Islet of Langerhans (tissue), 1 donor: ENCODE data around the gene B4GALNT2.
"Not testable (repeated sequence)": the region's sequence is repeated elsewhere in the genome, so short reads cannot be mapped to it uniquely, and the experiment has no call there.

ENCODE experiments used
- FAIRE-seq: peaks from one replicate; lab custom pipeline; 2011; peaks lifted over from hg19 to GRCh38; lab: Jason Lieb, UNC

B4GALNT2 gene

DNA sequence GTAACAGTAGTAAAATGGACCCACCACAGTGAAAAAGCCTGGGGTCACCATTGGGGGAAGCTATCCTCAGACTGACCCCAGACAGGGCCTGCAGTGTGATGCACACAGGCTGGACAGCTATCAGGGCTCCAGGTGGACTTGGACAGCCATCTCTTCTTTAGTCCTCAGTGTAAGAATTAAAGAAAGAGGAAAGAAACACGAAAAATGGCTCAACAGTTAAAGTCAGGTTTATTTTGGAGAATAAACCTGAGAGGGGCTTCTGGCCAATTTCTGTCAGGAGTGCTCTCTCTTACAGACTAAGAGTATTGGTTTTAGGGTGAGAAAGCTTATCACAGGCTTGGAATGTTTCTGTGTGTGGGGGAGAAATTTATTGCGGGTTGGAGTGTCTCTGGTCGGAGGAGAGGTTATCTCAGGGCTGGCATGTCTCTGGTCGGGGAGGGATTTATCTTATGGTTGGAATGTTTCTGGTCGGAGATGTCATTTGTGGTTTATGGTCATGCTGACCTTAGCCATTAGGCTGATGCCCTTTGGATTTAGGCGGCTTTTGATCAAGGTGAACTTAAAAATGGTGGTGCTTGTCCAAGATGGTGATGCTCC lies 10.8 kb upstream of the B4GALNT2 start:
- FAIRE-seq, result no peak

DNA sequence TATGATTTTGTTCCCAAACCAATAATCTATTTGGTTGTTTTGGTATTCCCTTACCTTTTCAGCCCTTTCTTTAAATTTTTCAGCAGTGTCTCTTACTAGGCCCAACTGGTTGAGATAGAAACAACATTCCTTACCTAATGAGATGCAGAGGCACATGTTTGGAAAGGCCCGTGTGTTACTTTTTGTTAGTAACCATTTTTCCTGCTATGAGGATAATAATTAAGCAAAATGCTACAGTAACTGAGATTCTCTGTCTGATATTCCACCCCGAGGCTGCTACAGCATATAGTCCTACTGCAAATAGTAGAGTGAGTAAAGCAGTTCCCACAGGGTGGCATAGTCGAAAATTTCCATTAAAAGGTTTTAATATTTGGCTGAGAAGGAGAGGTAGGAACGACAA lies 10.0 kb upstream of the B4GALNT2 start:
- no peak for FAIRE-seq

DNA sequence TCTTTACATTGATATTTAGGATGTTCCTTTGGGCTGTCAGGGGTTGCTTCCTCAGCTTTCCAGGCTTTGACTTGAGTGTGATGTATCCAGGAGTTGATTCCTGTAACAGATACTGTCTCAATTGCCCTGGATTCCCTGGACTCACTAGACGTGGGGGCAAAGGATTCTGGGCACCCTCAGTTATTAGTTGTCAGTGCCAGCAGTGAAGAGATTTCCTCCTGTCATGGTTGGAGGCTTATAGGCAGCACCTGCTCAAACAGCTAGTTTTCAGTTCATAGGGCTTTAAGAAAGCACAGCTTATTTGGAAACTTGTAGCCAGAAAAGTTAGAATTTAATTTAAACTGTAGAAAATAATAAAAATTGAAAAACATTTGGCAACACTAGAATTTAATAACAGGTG lies 9.5 kb upstream of the B4GALNT2 start:
- FAIRE-seq, result no peak

DNA sequence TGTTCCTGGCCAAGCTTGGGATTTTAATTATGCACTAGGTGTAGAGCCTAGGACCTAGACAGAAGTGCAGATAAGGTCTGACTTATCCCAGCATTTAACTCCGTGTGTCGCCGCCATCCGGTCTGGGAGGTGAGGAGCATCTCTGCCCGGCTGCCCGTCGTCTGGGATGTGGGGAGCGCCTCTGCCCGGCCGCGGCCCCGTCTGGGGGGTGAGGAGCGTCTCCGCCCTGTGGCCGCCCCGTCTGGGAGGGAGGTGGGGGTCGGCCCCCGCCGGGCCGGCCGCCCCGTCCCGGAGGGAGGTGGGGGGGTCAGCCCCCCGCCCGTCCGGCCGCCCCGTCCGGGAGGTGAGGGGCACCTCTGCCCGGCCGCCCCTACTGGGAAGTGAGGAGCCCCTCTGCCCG lies 7.1 kb upstream of the B4GALNT2 start:
- FAIRE-seq, result no peak

DNA sequence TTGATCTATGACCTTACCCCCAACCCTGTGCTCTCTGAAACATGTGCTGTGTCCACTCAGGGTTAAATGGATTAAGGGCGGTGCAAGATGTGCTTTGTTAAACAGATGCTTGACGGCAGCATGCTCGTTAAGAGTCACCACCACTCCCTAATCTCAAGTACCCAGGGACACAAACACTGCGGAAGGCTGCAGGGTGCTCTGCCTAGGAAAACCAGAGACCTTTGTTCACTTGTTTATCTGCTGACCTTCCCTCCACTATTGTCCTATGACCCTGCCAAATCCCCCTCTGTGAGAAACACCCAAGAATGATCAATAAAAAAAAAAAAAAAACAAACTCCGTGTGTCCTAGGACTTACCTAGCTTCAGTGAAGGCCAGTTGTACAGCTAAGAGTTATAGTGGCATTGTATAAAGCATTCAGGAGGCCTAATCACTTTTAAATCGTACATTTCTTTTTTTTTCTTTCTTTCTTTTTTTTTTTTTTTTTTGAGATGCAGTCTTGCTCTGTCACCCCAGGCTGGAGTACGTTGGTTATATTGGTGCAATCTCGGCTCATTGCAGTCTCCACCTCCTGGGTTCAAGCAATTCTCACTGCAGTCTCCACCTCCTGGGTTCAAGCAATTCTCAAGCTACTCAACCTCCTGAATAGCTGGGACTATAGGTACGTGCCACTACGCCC lies 6.2 kb upstream of the B4GALNT2 start:
- FAIRE-seq, result not testable (repeated sequence)

DNA sequence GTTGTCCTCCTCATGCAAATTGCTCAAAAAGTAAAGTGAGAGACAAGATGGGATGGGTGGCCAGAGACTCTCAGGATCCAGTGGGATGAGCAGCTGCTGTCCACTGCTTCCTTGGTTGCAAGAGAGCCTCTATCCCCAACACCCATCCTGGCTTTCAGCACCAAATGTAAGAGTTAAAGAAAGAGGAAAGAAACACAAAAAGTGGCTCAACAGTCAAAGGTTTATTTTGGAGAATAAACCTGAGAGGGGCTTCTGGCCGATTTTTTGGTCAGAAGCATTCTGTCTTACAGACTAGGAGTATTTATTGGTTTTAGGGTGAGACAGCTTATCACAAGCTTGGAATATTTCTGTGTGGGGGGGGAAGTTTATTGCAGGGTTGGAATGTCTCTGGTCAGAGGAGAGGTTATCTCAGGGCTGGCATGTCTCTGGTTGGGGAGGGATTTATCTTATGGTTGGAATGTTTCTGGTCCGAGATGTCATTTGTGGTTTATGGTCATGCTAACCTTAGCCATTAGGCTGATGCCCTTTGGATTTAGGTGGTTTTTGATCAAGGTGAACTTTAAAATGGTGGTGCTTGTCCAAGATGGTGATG lies 3.1 kb upstream of the B4GALNT2 start:
- not testable (repeated sequence) for FAIRE-seq

DNA sequence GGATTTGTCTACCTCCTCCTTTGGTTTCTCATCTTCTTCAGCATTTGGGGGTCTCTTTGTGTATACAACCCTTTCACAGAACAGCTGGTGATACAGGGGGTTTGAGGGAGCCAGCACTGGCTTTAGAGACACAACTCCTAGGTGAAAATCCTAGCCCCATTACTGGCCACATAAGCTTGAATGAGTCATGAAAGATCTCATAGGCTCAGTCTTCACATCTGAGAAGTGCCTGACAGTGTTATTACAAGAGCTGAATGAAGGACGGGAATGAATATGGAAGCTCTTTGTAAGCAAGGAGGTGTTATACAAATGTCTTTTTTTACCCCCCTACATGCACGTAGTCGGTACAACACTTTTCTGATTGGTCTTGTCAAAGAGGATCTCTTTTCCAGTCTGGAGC lies 1.7 kb upstream of the B4GALNT2 start:
- FAIRE-seq, result no peak

DNA sequence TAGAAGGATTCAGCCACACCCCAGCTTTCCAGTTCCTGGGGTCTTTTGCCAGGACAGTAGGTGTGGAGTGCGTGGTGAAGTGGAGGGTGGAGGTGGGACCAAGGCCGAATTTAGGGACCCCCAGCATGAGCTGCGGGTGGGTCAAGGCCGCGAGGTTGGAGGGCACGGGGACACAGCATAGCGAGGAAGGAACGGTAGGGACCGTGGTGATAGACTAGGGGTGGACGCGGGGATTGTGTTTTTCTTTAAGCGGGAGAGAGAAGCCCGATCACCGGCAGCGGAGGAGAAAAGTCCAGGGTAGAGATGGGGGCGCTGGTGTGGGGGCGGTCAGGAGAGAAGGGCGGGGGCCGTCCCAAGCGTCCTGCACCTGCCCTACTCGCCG lies 261 bp upstream of the B4GALNT2 start:
- no peak for FAIRE-seq

DNA sequence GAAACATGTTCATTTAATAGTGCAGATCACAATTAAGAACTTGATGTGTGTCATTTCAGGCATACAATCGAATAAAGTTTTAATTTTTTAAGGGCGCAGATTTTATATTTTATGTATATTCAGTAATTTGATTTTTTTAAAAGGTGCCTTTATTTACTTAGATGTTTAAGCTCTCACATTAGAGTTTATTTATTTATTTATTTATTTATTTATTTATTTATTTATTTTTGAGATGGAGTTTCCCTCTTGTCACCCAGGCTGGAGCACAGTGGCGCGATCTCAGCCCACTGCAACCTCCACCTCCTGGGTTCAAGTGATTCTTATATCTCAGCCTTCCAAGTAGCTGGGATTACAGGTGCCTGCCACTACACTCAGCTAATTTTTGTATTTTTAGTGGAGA lies 3.8 kb downstream of the B4GALNT2 start:
- FAIRE-seq, result no peak

DNA sequence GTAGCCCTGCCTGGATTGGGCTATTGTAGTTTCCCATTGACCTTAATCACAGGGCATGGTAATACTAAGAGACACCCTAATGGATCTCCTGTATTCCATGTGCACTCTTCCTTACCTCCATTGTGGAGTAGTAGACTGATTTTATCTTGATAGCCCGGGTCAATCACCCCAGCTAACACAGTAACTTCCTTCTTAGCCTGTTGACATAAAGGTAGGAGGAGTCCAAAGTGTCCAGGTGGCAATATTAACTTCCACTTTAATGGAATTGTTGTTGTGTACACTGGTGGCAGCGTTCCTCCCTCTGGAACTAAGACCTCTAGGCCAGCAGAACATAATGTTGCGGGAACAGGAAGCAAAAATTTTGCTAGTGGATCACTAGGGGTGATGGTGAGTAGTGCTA lies 13.1 kb downstream of the B4GALNT2 start:
- not testable (repeated sequence) for FAIRE-seq

DNA sequence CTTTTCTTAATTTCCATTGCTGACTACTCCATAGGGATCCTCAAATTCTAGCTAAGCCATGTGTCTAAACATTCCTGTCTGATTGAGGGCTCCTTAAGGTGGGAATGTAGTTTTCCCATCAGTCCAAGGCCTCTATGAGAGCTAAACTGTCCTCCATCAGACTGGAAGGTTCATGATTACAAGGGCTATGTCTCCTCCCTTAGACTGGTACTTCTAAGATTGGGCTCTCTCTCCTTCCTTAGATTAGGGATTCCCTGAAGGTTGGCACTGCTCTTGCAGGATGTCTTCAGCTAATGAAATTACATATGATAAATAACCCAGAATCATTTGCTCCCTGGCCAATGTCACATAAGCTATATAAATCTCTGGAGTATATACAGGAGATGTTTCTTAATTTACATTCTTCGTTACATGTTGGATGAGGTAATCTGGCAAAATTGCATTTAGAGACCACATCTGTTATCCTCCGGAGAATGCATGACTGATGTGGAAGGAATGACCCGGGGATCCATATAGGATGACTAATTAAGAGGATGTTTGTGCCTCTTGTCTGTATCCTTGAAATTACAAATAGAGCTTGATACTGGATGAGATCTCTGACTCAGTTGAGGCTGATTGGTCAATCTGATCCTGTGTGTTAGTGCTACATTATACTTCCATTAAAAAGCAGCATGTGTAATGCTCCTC lies 14.2 kb downstream of the B4GALNT2 start:
- FAIRE-seq, result no peak

DNA sequence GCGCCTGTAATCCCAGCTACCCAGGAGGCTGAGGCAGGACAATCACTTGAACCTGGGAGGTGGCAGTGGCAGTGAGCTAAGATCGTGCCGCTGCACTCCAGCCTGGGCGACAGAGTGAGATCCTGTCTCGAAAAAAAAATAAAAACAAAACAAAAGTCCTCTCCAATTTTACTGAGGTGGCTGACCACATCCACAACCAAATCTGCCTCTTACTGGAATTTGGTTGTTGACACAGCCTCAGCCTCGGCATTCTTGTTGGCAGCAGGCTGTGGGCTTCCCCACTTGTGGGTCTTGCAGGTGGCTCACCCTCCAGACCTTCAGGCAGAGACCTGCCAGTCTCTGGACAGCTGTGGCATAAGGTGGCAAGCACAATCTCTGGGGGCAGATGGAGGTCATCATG lies 15.6 kb downstream of the B4GALNT2 start:
- FAIRE-seq, result no peak

DNA sequence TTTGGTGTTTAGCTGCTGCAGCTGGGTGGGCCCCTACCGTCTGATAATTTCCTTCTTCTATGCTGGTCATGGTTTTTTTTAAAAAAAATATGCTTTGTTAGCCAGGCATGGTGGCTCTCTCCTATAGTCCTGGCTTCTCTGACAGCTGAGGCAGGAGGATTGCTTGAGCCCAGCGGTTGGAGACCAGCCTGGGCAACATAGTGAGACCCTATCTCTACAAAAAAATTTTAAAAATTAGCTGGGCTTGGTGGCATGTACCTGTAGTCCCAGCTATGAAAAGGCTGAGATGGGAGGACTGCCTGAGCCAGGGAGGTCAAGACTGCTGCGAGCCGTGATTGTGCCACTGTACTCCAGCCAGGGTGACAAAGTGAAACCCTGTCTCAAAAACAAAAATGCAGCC lies 19.4 kb downstream of the B4GALNT2 start:
- no peak for FAIRE-seq

DNA sequence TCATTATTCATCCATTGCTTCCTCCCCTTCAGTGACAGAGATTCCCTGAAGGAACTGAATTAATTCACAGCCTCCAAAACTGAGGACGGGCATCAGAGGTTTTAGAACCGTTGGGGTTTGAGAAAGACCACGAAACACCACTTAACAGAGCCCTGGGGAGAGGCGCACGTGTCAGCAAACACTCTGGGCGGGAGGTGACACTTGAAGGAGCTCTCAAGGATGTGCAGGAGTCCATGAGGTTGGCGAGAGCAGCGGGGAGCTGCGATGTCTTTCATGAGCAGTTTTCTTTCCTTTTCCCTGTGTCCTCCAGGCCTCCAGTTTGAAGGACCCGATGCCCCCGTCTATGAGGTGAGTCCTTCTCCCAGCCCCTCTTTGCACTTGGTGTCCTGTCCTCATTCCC lies 23.7 kb downstream of the B4GALNT2 start:
- no peak for FAIRE-seq

DNA sequence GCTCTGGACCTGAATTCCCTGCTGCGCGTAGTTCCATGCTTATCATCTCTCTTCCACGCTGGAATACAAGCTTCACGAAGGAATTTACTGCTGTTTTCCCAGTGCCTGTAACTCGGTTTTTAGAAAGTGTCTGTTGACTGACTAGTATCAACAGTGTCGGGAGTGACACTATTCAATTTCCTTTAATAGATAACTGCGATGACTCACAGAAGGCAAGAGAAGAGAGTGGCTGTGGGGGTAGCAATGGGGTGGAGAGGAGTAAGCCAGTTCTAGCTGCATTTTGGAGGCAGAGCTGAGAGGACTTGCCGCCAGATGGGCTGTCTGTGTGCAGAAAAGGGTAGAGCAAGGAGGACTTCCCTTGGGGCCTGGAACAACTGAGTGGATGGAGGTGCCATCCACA lies 25.2 kb downstream of the B4GALNT2 start:
- FAIRE-seq, result no peak

DNA sequence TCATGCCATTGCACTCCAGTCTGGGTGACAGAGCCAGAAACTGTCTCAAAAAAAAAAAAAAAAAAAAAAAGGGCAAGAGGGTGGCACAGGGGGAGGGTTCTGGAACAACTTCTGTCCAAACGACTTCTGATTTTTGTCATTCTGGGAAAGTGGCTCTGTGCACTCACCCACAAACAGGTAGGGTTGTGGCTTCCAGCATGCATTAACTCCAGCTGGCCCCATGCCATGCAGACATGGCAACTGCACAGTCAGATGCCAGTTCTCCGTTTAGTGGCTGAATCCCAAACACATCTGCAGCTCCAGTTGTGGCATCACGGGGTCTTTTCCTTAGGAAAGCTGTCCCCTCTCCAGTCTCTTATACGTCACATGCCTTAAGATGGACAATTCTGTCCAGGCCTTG lies 30.3 kb downstream of the B4GALNT2 start:
- FAIRE-seq, result no peak

DNA sequence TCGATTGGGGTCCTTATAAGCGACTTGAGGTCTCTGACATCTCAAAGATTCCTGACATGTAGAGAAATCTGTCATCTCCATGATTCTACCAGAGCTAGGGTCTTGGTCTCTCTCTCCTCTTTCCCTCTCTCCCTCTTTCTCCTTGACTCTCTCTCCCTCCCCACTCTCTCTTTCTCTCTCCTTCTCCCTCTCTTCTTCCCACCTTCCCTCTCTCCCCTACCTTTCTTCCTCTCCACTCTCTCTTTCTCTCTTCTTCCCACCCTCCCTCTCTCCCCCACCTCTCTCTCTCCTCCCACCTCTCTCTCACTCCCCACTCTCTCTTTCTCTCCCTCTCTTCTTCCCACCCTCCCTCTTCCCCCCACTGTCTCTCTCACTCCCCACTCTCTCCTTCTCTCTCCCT lies 32.6 kb downstream of the B4GALNT2 start:
- FAIRE-seq, result no peak

DNA sequence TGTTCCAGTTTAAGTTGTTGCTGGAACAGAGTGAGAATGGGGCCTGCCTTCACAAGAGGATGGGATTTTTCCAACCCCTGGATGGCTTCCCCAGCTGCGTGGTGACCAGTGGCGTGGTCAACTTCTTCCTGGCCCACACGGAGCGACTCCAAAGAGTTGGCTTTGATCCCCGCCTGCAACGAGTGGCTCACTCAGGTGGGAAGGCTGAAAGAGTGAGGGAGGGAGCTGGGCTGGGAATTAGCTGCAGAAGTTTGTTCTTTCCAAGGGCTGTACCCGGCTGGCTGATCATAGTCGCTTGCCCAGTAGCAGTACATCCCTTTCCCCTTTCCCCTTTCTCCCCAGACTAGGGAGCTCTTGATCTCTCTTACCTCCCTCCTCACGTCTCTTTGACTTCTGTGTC lies 36.1 kb downstream of the B4GALNT2 start:
- no peak for FAIRE-seq

DNA sequence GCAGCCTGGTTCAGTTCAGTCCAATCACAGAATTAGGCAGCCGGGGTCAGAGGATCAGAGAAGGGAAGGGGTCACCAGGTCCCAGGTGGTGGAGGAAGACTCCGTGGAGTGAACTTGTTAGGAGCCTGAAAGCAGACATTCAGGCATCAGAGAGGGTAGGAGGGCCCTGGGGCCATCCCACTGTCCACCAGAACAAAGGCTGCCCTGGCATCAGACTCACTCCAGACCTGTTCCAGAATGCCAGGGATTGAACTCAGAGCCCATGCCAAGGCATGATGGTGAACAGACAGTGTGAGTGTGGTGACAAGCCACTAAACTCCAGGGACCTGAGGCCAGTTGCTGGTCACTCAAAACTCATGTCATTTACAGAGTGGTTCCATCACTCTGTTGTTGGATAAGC lies 37.6 kb downstream of the B4GALNT2 start:
- FAIRE-seq, result no peak

DNA sequence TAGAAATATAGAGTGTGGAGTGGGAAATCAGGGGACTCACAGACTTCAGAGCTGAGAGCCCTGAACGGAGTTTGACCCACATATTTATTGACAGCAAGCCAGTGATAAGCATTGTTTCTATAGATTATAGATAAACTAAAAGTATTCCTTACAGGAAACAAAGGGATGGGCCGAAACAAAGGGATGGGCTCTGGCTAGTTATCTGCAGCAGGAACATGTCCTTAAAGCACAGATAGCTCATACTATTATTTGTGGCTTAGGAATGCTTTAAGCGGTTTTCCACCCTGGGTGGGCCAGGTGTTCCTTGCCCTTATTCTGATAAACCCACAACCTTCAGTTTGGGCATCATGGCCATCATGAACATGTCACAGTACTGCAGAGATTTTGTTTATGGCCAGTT lies 38.1 kb downstream of the B4GALNT2 start:
- not testable (repeated sequence) for FAIRE-seq

DNA sequence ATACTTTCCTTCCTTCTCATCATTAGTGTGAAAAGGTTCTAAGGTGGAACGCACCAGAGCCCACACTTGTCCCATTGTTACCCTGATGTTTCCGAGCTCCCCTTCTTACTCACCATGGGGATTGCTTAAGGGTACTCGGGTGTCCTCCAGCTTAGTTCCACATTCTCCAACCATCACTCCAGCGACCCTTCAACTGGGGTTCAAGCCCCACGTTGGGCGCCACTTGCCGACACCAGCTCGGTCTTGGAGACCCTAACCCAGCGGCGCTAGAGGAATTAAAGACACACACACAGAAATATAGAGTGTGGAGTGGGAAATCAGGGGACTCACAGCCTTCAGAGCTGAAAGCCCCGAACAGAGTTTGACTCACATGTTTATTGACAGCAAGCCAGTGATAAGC lies 43.4 kb downstream of the B4GALNT2 start:
- not testable (repeated sequence) for FAIRE-seq

DNA sequence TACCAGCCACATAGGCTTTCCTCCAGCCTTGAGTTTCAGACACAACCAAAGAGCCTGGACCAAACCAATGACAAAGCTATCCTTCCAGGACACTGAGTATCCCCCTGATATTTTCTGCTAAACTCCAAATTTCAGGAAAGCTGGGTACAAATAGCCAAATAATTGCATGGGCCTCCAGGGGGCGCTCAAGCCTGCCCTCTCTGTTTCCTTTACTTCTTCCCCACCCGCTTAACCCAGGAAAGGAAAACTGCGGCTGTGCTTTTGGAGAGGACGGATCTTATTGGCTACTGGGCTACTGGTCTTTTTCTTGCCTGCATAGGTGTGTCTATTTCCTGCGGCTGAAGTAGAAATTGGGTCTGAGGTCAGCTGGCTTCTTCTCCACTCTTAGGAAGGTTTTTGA lies 47.7 kb downstream of the B4GALNT2 start:
- no peak for FAIRE-seq

DNA sequence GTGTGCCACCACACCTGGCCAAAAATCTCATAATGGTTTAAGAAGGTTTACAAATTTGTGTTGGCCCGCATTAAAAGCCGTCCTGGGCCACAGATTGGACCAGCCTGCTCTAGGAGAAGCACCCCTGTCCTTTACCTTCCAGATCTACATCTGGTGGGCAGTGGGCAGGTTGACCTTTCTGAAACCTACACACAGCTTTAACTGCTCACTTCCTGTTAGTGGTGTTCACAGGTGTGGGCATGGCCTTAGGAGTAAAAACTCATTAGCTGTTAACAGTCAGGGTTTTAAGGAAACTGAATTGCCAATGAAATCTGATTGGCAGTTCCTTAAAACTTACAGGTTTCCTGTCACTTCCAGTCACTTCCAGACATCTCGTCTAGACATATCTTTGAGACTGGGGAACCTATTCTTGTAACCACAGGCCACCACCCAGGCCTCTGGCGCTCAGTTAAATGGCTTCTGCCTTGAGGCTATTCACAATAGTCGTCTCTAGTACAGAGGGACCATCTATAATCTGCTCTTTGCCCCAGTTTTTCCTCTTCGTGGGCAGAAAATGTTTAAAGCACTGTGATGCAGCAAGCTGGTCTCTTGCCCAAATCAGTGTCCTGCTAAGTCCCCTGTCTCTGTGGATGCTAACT lies 48.5 kb downstream of the B4GALNT2 start:
- FAIRE-seq, result no peak
